HFFc6 (cell line): ENCODE data around the gene TJP3. TPM values are rescaled to one million over a fixed set of nuclear protein-coding genes. Genes with fewer than 3 reads are reported as not detected.

Source experiments
- DNase-seq: peaks from one replicate; pipeline ENCODE4 v3.0.0-alpha.2; 2018
- H3K27ac Mint-ChIP-seq: 2 replicates; pipeline ENCODE4 v1.8.0; 2020; ENCODE audit warnings: mild to moderate bottlenecking, mixed read lengths
- H3K27me3 Mint-ChIP-seq: 2 replicates; pipeline ENCODE4 v1.8.0; 2021; ENCODE audit warnings: mild to moderate bottlenecking, moderate library complexity, mixed read lengths; ENCODE audit not compliant: insufficient read depth
- H3K36me3 Mint-ChIP-seq: 2 replicates; pipeline ENCODE4 v1.8.0; 2021; ENCODE audit warnings: low read depth, mixed read lengths
- H3K4me1 Mint-ChIP-seq: 2 replicates; pipeline ENCODE4 v1.8.0; 2020; ENCODE audit warnings: low read depth, mixed read lengths
- H3K4me3 Mint-ChIP-seq: 2 replicates; pipeline ENCODE4 v1.8.0; 2020; ENCODE audit warnings: mild to moderate bottlenecking, moderate library complexity, mixed read lengths
- H3K9me3 Mint-ChIP-seq: 2 replicates; pipeline ENCODE4 v1.8.0; 2020; ENCODE audit warnings: mild to moderate bottlenecking, mixed read lengths
- CTCF ChIP-seq: fragments of 200-600 bp; sonication (generic); IDR thresholded peaks from 2 replicates; pipeline ENCODE4 v1.5.0; 2021; ENCODE audit warnings: antibody characterized with exemption, mild to moderate bottlenecking
- total RNA-seq, 6 experiments: library from RNA; stranded (reverse); fragmentation: NEBNext Ultra II Directional; extraction: Animal tissue kit (Norgen Biotek cat#: 25700); gene quantifications; 2 replicates in 1 of 6; 3 replicates in 5 of 6; pipeline ENCODE4 v1.2.3, GENCODE V29; 2021

The TJP3 gene
- total RNA-seq, 6 experiments from 2014 or later, result not detected

- Mint-ChIP-seq H3K36me3 (no peaks in the 10 kb centered on the region), H3K27me3 (peaks cover 20% of the 10 kb centered on the region), H3K4me1 (peaks cover 9% of the 10 kb centered on the region), H3K4me3 (no peak overlapping the region), H3K27ac (no peak overlapping the region), H3K9me3 (no peaks in the 10 kb centered on the region)
- no peak for DNase-seq
- TF ChIP-seq CTCF, result no peak
Observed at GRCh38 chr19:3734310-3734600, 26.1 kb downstream of the TJP3 start.

GRCh38 chr19:3736106-3736724 is 28.0 kb downstream of the TJP3 start:
- Mint-ChIP-seq H3K27ac (no peak overlapping the region), H3K27me3 (peaks cover 18% of the 10 kb centered on the region), H3K4me3 (no peak overlapping the region), H3K36me3 (no peaks in the 10 kb centered on the region), H3K4me1 (peaks cover 9% of the 10 kb centered on the region), H3K9me3 (no peaks in the 10 kb centered on the region)
- TF ChIP-seq CTCF, result no peak
- no peak for DNase-seq

- H3K9me3 Mint-ChIP-seq, result no peaks in the 10 kb centered on the region
- H3K36me3 Mint-ChIP-seq, result no peaks in the 10 kb centered on the region
- no peak for DNase-seq
- H3K27me3 Mint-ChIP-seq, result peaks cover 21% of the 10 kb centered on the region
- H3K27ac Mint-ChIP-seq, result no peak overlapping the region
- H3K4me1 Mint-ChIP-seq, result peaks cover 9% of the 10 kb centered on the region
- no peak for TF ChIP-seq CTCF
- H3K4me3 Mint-ChIP-seq, result no peak overlapping the region
Observed at GRCh38 chr19:3737487-3738205, 29.5 kb downstream of the TJP3 start.

DNA sequence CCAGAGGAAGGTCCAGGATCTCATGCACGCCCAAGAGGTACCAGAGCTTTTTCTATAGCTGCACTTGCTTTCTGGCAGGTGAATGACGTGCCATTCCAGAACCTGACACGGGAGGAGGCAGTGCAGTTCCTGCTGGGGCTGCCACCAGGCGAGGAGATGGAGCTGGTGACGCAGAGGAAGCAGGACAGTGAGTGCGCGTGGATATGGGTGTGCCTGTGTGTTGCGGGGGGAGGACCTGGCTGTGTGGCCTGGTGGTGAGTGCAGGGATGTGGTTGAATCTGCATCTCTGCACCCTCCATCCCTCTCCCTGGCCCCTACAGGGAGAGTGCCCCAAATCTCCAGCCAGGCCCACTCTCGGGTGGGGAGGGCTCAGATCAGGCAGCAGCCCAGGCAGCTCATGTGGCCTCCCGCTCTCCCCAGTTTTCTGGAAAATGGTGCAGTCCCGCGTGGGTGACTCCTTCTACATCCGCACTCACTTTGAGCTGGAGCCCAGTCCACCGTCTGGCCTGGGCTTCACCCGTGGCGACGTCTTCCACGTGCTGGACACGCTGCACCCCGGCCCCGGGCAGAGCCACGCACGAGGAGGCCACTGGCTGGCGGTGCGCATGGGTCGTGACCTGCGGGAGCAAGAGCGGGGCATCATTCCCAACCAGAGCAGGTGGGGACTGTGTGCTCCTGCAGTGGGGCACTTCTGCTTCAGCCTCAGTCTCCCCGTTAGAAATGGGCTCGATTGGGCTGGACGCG is 30.5 kb downstream of the TJP3 start:
- Mint-ChIP-seq H3K4me3 (no peak overlapping the region), H3K36me3 (no peaks in the 10 kb centered on the region), H3K9me3 (no peaks in the 10 kb centered on the region), H3K4me1 (peaks cover 9% of the 10 kb centered on the region), H3K27me3 (peaks cover 21% of the 10 kb centered on the region), H3K27ac (no peak overlapping the region)
- no peak for DNase-seq
- no peak for TF ChIP-seq CTCF

- H3K36me3 Mint-ChIP-seq, result no peaks in the 10 kb centered on the region
- H3K4me3 Mint-ChIP-seq, result no peak overlapping the region
- TF ChIP-seq CTCF, result no peak
- H3K4me1 Mint-ChIP-seq, result peaks cover 9% of the 10 kb centered on the region
- no peaks in the 10 kb centered on the region for H3K9me3 Mint-ChIP-seq
- H3K27ac Mint-ChIP-seq, result no peak overlapping the region
- H3K27me3 Mint-ChIP-seq, result peaks cover 15% of the 10 kb centered on the region
- DNase-seq, result no peak
Observed at GRCh38 chr19:3740431-3740830, 32.2 kb downstream of the TJP3 start.
